Stimulated activated naive CD4-positive, alpha-beta T cell treated with Interleukin-2 at 50 U/mL for 16 hours (primary cell): ENCODE measurements around the gene SLC4A5.
"Not testable (repeated sequence)": the region's sequence is repeated elsewhere in the genome, so short reads cannot be mapped to it uniquely, and the experiment has no call there.

Experiments
- DNase-seq: peaks from one replicate; lab custom pipeline; 2025; lab: John Stamatoyannopoulos, UW

SLC4A5 gene

GRCh38 chr2:74264281-74264680 lies 78.9 kb downstream of the SLC4A5 start:
- DNase-seq, result no peak

DNA sequence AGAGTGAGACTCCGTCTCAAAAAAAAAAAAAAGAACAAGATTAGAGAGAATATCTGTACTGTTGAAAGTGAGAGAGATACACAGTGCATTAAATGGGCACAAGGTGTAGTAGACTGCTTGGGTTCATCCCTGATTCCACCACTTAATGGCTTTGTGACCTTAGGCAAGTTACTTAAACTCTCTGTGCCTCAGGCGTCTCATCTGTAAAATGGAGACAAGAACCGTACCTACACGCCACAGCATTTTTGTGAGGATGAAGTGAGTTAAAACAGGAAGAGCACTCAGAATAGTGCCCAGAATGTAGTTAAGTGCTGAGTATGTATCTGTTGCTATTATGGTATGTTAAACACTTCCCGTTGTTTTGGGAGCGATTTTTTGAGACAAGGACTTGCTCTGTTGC lies 80.5 kb downstream of the SLC4A5 start:
- no peak for DNase-seq

- DNase-seq, result no peak
Observed at GRCh38 chr2:74261204-74261864, 81.9 kb downstream of the SLC4A5 start.

DNA sequence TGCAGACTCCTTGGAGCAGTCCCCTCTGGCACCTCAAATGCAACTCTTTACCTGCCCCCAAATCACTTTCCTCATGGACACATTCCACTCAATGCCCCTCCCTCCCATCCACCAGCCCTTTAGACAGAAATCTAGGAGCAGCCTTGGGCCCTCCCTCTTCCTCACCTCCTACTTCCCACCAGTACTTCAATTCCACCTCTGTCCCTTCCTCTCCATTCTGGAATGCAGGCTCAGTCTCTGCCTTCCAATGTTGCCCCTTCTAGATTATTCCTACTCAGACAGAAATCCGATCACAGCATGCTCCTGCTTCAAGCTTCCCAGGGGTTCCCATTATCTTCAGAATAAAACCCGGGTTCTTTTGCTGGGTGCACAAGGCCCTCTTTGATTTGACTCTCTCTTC lies 82.7 kb downstream of the SLC4A5 start:
- DNase-seq, result no peak

DNA sequence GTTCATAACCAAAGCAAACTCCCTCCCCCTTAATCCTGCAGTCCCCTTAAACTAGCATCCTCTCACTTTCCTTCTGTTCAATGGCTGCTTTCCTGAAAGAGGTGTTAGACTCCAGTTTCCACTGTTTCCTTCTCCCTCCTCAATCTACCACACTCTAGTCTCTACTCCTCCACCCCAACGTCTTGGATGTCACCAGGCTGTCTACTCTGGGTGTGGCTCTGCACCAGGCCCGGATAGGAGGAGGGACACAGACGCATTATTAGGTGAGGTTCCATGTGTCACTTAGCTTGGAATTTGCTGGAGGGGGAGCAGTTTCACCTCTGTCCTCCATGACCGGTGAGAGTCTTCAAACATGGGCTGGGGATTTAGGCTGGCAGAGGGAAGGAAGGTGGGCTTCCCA lies 83.5 kb downstream of the SLC4A5 start:
- DNase-seq, result no peak

DNA sequence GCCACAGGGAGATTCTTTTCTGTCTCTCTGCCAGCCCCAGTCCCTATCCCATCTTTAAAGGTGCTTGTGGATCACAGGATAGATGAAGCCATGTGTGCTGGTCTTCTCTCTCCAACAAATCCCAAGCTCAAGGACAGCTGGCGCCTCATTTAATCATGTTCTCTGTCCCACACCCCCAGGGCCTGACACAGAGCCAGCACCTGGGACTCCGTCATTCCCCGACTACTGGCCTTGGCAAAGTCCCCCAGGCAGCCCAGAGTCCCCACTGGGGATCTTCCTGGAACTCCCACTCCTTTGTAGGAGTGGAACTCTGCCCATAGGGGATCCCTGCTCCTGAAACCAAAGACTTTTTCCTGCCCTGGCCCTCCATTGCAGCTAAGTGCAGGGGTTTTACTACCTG lies 84.0 kb downstream of the SLC4A5 start:
- DNase-seq, result no peak

GRCh38 chr2:74255660-74256213 lies 87.5 kb downstream of the SLC4A5 start:
- DNase-seq, result no peak

- DNase-seq, result no peak
Observed at GRCh38 chr2:74253971-74254310, 89.3 kb downstream of the SLC4A5 start.

DNA sequence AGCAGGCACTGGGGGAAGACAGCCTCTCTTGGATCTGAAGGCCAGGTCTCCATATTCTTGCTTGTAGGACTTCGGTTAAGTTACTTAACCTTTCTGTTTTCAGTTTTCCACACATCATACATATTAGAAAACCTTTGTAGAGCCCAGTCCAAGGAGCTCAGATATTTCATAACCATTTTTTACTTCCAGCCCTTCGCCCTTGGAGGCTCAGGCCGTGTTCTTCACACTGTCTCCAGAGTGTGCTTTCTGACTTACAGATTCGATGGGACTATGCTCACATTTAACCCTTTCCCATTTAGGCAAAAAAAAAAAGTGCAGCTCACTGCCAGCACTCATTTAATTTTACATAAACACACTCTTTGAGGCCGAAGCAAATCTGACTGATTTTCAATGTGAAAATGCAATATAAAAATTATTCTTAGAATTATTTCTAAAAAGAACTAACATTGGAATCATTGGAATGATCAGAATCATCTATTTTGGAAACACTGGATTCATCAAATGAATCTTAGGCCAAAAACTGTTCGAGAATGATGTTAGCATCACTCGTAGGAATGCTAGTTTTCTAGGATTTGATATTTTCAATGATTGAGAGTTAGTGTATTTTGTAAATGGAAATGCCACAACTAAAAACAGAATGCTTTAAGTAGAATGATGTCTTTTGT lies 89.8 kb downstream of the SLC4A5 start:
- no peak for DNase-seq

DNA sequence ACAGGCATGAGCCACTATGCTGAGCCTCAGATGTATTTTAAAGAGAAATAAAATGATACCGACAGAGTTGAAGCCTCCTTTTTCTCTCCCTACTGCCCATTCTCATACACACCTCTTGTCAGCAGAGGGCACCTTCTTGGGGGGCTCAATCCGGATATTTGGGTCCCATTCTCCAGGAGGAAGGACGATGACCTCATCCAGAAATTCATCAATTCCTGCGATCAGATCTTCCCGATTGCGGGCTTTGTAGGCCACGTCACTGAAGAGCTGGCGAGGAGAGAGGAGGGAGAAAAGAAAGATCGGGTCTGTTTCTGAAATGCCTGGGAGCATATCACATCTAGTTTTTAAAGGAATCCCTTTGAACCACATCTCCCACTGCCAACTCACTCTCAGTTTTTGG lies 90.4 kb downstream of the SLC4A5 start:
- no peak for DNase-seq

DNA sequence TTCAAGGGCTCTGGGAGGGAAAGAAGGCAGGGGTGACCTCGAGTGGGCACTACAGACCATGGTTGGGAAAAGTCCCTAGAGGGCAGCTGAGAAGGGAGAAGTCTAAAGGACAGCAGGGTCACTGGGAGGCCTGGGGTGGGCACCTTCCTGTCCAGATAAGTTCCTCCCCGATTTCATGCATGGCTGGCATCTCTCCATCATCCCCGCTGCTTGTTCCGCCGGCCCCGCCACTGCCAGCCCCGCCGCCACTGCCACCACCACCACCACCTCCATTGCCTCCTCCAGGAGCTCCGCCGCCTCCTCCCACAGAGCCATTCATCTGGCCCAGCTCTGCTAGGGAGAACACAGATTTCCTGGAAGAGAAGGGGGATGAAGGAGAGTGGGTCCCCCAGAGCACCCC lies 91.2 kb downstream of the SLC4A5 start:
- DNase-seq, result no peak

GRCh38 chr2:74250189-74250631 lies 93.0 kb downstream of the SLC4A5 start:
- peak; percentile 20 for DNase-seq

GRCh38 chr2:74249406-74250122 lies 93.7 kb downstream of the SLC4A5 start:
- no peak for DNase-seq

GRCh38 chr2:74246496-74247195 lies 96.6 kb downstream of the SLC4A5 start:
- DNase-seq, result no peak

DNA sequence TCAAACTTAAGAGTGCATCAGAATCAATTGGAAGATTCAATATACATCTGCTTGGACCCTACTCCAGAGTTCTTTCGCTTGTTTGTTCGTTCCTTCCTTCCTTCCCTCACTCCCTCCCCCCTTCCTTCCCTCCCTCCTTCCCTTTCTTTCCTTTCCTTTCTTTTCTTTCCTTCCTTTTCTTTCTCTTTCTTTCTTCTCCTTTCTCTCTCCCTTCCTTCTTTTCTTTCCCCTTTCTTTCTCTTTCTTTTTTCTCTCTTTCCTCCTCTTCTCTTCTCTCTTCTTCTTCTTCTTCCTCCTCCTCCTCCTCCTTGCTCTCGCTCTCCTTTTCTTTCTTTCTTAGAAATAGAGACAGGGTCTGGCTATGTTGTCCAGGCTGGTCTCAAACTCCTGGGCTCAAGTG lies 98.9 kb downstream of the SLC4A5 start:
- no peak for DNase-seq

DNA sequence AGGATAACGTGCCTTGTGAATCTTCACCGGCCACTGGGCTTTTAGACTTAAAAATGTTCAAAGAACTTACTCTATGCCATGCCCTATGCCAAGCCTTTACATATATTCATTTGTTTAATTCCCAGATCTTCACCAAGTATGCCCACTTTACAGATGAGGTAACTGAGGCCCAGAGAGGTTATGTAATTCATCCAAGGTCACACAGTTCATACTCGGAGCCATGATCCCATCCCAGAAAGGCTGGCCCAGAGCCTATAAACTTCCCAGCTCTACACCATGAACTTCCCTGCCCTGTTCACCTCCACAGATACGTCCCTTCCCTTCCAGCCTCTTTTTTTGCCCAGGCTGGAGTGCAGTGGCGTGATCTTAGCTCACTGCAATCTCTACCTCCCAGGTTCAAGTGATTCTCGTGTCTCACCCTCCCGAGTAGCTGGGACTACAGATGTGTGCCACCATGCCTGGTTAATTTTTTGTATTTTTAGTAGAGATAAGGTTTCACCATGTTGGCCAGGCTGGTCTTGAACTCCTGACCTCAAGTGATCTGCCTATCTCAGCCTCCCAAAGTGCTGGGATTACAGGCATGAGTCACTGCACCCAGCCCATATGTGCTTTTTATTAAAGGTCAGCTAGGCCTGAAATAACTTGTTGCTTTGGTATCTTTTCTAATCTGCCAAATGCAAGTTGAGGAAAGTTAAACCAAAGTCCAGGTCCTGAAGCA lies 100.7 kb downstream of the SLC4A5 start:
- no peak for DNase-seq

- DNase-seq, result no peak
Observed at GRCh38 chr2:74239346-74239745, 103.9 kb downstream of the SLC4A5 start.

- DNase-seq, result no peak
Observed at GRCh38 chr2:74238879-74239278, 104.3 kb downstream of the SLC4A5 start.

GRCh38 chr2:74235041-74235440 lies 108.2 kb downstream of the SLC4A5 start:
- DNase-seq, result no peak

DNA sequence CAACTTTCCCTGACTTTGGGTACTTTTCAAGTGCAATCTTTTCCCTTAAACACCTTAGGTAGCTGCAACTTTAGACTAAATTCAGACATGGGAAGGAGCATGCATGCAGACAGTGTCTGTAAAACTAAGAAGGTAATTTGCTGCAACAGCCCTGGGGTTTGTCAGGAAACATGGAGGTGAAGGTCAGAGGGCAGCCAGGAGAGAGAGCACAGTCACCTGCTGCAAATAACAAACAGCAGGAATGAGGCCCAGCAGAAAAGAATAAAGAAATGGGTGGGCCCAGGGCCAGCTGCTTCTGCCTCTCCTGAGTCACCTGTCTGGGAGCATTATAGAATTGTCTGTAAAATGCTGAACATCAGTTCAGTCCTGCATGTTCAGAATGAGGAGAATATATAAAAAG lies 109.6 kb downstream of the SLC4A5 start:
- no peak for DNase-seq

- no peak for DNase-seq
Observed at GRCh38 chr2:74232426-74232825, 110.8 kb downstream of the SLC4A5 start.

GRCh38 chr2:74229865-74230264 lies 113.4 kb downstream of the SLC4A5 start:
- not testable (repeated sequence) for DNase-seq
